GM18498 (cell line): ENCODE results near the gene CES5A.
"Not testable (repeated sequence)": the region's sequence is repeated elsewhere in the genome, so short reads cannot be mapped to it uniquely, and the experiment has no call there.

ENCODE experiments used
- ATAC-seq: cut with Tn5 transposase; IDR thresholded peaks from one replicate; pipeline ENCODE4 v1.9.1; 2021; ENCODE audit warnings: mild to moderate bottlenecking, moderate library complexity; ENCODE audit not compliant: unreplicated experiment

Gene CES5A, protein sequence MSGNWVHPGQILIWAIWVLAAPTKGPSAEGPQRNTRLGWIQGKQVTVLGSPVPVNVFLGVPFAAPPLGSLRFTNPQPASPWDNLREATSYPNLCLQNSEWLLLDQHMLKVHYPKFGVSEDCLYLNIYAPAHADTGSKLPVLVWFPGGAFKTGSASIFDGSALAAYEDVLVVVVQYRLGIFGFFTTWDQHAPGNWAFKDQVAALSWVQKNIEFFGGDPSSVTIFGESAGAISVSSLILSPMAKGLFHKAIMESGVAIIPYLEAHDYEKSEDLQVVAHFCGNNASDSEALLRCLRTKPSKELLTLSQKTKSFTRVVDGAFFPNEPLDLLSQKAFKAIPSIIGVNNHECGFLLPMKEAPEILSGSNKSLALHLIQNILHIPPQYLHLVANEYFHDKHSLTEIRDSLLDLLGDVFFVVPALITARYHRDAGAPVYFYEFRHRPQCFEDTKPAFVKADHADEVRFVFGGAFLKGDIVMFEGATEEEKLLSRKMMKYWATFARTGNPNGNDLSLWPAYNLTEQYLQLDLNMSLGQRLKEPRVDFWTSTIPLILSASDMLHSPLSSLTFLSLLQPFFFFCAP

DNA sequence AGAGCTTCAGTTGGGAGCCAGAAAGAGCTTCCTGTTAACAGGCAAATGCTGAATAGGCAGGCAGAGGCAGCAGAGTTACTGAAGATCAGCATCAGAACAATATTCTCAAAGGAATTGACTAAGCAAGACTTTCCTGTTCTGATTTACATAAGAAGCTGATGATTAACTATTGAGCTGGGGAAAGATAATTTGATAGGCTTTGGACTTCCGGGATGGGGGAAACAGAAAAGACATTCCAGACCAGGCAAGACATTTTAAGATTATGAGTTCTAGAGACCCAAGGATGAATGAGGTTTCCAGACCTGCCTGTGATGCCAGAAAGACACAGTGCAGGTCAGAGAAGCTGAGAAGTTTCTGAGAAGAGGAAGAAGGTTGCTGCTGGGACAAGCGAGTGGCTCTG is at the start of gene CES5A:
TSS of gene CES5A (minus strand) at position 101 of the 400 bp plus-strand sequence. CDS start 152 bp downstream, outside the sequence.
- no peak for ATAC-seq

DNA sequence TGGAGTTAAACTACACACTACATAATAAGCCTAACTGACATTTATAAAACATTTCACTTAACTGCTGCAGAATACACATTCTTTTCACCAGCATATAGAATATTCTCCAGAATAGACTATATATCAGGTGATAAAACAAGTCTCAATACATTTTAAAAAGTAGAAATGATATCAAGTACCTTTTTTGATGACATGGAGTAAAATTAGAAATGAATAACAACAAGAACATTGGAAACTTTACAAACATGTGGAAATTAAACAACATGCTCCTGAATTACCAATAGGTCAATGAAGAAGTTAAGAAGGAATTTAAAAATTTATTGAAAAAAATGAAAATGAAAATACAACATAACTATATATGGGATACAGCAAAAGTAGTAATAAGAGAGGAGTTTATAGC is 47.5 kb upstream of the CES5A start:
- no peak for ATAC-seq

DNA sequence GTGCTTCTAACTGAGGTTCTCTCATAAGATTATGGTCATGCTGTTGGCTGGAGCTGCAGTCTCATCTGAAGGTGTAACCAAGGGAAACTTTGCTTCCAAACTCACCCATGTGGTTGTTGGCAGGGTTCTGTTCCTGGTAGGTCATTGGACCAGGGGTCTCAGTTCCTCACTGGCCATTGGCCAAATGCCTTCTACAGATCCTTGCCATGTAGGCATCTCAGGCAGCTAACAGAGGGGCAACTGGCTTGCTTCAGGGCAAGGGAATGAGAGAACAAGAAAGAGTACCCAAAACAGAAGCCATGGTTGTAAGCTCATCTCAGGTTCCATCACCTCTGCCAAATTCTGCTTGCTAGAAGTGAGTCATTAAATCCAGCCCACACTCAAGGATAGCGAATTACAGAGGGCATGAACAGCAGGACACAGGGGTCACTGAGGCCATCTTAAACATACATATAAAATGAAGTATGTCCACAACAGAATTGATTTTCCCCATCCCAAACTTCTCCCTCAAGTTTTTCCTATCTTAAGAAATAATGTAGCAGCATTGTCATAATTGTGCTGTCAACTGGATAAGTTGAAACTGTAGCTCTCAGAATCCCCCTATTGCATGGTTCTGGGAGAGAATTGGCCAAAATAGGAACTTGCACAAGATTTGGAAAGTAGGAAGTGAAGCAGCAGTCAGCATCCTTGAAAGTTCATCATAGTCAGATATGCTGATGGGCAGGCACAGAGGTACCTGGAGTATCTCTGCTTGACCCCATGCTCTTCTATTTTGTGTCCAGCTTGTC is 42.4 kb upstream of the CES5A start:
- ATAC-seq, result no peak

DNA sequence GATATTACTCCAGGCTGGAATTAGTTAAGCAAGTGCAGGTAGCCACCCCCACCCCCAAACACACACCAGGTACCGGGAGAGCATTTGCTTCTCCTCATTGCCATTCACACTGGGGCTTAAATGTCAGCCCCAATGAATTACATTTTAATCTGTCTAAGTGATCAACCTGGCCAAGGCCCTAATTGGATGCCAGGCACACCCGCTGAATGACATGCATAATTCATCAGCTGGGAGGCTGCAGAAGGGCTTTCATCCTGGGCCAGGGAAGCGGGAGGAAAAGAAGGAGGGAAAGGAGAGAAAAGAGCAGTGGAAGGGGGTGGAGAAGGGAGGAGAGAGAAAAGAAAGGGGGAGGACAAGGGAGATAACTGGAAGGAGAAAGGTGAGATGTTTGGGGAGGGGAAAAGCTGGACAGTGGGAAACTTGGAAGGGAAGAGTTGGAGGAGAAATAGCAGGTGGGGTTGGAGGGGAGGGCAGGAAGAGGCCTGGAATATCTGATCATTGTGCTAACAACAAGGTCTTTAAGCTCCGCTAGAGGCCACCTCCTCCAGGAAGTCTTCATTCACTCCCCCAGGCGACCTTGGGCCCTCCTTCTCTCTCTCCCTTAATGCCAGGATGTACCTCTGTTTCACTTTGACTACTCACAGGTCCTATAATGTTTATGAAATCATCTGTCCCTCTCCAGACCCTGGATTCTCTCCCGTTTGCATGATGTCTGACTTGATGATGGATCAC is 40.1 kb upstream of the CES5A start:
- no peak for ATAC-seq

DNA sequence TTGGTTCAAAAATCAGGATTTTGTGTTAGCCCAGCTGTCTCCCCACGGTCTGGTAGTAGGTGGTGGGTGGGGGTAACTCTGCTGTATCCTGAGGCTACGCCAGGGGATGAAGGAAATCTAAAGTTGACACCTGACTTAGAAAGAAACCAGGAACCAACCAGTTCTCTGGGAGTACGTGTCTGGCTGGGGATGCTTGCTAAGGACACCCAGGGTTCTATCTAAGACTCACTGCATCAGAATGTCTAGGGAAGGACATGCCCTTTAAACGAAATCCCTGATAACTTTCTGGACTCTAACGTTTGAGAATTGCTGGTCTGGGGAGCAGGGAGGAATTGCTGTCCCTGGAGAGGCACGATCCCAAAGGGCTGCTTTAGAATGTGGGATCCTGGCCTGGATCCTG is 39.2 kb upstream of the CES5A start:
- ATAC-seq, result no peak

DNA sequence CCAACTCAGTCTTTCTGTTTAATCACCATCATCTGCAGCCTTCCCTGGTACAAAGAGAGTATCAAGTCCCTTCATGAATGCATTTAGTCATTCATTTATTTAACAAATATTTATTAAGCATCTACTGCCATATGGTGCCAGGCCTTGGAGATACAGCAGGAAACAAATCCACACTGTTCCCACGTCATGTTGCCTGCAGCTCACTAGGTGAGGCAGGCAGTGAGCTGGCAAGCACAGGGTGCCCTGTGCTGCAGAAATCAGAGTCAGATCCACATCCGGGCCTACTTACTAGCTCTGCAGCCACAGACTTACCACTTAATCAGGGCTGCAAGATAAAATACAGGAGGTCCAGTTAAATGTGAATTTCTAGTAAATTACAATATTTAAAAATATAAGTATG is 38.5 kb upstream of the CES5A start:
- no peak for ATAC-seq

DNA sequence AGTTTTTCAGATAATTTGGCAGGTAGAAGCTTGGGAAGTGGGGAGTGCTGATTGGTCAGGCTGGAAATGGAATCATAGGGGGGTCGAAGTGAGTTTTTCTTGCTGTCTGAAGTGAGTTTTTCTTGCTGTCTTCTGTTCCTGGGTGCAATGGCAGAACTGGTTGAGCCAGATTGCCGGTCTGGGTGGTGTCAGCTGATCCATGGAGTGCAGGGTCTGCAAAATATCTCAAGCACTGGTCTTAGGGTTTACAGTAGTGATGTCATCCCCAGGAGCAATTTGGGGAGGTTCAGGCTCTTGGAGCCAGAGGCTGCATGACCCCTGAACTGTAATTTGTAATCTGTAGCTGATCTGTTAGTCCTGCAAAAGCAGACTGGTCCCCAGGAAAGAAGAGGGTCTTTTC is 37.9 kb upstream of the CES5A start:
- ATAC-seq, result not testable (repeated sequence)

DNA sequence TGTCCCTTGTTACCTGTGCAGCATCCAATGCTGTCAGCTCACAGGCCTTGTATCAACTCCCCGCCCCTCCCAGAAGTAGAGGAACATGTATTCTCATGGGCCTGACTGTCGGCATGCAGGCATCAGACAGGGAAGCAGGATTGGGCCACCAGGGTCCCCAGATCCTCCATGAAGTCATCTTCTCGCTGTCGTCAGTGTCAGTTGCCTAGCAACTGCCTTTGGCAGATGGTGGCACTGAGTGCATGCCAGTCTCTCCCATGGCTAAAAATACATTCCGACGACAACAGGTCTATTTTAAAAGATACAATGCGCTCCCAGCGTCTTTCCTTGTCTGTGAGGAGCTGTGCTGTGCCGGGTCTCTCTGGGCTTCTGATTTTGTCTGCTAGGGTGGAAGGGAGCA is 36.8 kb upstream of the CES5A start:
- no peak for ATAC-seq

DNA sequence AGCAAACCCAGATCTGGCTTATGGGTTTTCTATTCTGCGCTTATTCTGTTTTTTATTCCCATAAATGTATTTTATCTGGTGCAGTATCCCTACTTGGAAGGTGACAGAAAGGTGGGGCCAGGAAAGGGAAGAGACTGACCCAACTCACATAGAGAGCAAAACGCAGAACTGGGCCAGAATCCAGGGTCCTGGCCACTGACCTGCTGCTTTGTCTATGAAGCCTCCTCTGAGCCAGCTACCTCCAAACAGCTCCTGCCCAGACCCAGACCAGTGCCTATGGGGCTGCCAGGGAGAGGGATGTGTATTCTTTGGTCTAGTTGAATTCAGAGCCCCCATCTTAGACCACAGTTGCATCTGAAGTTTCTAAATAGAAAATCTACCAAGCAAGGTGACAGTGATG is 36.4 kb upstream of the CES5A start:
- no peak for ATAC-seq

DNA sequence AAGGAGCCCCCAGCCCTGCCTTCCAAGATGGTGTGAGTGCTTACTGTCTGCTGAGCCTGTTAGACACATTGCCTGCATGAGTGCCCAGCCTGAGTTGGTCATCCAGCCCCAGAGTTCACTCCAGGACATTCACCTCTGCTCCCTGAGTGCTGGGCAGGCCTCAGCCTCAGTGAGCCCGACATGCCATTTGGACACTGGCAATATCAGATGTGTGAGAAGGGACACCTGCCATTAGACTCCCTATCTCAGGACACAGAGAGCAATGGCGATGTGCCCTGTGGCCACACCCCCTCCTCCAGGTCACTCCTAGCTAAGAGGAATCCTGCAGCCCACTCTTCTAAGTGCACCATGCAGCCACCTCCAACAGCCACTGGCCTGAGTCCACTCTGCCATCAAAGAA is 34.7 kb upstream of the CES5A start:
- no peak for ATAC-seq

DNA sequence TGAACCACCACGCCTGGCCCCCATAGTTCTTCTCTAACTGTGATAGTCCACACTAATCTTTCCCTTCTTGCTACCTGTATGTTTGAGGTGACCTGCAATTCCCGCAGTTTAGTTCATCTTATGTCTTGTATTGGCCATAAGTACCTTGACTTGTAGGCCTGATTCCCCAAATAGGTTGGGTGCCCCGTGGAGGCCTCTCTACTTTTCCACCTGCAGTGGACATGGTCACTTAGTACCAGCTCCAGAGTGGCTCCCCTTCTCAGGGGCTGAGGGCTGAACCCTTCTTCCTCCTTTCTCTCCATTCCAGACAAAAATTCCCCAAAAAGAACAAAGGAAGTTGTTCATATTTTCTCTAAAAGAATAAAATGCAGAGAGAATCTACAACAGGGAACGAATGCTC is 33.5 kb upstream of the CES5A start:
- ATAC-seq, result no peak

DNA sequence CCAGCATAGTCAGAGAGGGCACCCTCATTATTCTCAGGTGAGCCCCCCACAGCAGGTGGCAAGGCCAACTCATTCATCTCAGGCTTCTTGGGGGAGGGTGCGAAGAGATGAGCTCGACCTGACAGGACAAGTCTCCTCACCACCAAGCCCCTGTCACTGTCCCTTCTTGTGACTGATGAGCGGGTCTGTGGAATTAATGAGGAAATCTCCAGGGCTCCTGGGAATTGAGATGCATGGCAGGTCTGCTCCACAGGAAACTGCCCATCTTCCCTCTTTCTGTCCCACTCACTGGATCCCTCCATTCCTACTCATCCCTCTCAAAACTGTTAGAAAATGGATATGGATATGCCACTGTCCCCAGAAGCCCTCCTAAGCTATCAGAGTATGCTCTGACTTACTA is 32.5 kb upstream of the CES5A start:
- no peak for ATAC-seq

DNA sequence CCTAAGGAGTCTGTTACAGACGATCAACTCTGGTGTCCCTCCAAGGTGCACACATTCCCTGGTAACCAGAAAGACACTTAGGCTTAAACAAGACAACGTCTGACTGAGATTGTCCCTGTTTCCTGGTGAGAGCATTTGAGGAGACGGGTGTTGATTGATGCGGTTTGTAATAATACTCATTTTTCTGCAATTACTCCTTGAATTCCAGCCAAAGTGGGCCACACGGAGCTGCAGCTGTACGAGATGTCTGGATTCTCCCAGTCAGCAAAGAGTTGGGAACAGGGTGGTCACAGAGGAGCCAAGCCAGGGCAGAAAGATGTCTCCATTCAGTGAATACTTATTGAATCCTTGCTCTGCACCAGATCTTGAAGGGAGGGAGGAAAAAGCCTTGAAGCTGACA is 30.9 kb upstream of the CES5A start:
- ATAC-seq, result no peak

DNA sequence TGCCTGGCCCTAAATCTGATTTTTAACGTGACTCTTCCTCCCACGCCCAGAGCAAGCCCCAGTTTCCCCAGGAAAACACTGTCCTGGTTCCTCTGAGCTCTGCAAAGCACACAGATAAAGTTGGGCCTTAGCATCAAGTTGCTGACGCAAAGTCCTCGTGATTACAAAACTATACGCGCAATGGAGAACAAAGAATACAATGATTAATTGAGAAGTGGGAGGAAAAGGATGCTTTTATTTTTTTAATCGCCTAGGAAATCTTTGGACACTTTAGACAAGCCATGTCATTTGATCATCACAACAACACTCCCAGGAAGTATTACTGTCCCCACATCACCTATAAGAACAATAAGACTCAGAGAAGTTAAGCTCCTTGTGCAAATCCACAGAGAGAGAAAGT is 30.5 kb upstream of the CES5A start:
- no peak for ATAC-seq

DNA sequence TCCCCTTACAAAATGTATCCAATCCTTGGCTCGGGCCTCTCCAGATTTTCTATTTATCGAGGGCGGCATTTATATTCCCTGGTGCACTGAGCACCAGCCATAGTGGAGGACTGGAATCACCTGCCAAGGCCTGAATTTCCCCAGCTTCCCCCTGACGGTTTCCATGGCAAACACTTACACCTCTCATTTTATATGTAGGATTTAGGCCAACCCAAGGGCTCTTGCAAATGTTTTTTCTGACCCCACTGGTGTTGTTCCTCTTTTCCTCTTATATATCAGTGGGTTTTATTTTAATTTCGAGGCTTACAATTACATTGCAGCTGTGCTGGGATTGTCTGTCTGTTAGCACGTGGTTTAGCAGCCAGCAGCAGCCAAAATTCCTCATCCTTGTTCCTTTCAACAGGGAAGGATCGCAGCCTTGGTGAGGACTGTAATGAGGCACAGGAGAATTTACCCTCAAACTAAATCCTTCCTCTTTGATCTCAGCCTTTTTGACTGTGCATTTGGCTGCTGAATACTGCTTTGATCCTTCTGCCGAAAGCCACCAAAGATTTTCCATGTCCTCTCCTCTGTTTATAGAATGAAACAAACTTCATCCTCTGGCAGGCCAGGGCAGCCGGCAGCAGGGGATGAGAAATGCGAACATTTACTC is 26.5 kb upstream of the CES5A start:
- no peak for ATAC-seq

DNA sequence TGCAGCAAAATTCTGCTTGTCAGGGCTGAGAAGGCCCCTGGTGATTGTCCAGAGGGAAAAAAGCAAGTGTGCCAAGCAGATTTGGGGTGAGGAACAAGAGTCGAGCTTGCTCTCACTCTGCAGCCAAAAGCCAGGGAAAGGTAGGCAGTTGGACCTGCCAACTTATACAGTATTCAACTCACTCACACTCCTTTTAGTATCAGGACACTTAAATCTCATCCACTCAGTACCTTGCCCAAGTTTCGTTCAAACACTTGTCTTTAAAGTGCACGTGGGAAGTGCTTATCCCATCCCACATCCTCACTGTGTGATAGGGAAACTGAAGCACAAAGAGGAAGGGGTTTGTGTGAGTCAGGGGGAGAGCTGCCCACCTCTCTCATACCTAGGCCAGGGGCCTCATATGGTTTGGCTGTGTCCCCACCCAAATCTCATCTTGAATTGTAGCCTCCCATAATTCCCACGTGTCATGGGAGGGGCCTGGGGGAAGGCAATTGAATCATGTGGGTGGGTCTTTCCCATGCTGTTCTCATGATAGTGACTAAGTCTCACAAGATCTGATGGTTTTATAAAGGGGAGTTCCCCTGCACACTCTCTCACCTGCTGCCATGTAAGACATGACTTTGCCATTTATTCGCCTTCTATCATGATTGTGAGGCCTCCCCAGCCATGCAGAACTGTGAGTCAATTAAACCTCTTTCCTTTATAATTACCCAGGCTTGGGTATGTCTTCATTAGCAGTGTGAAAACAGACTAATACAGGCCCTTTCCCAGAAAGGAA is 25.6 kb upstream of the CES5A start:
- ATAC-seq, result no peak

DNA sequence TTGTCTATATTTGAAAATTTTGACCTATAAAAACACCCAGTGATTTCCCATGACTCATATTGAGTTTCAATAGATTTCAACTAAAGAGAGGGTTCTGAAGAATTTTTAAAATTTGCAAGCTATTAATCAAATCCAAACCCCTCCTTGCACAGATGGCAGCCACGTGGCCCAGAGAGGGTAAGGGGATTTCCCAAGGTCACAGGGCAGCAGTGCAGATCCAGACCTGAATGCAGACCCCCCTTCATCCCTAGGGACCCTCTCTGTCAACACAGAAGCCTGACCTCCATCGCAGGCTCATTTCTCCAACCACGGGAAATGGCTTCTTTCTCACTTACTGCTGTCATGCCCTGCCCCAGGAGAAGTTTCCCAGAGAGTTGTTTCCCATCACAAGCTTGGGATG is 24.7 kb upstream of the CES5A start:
- no peak for ATAC-seq

DNA sequence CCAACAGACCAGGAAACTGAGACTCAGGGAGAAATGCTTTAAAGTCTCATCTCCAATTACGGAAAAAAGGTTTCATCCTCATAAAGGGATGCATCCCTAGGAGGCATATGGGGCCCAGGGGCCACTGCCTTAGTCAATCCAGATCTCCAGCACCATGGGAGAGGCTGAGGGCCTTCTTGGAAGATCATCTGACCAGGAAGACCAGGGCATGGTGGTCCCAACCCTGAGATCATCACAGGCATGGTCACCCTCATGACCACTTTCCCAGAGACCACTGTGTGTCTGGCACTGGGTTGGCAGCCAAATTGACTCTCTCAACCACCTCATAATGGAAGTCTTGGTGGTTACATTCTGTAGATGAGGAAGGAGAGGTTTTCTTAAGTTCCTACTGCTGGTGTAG is 23.4 kb upstream of the CES5A start:
- ATAC-seq, result no peak

DNA sequence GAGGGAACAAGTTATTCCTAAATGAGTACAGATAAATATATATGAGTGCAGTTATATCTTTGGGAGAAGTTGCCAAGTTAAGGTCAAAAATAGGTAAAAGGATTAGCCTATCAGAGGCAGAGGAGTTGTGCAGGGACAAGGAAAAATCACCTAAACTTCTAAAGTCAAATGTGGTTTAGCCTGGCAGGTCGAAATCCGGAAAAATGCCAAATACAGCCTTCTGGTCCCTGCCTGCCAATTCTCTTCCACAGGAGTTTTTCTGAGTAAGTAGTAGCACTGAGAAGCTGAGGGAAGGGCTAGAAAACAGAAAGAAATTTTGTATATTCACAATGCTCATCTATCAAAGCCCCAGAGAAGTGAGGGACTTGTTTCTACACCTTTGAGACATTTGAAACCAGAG is 17.6 kb upstream of the CES5A start:
- ATAC-seq, result no peak

DNA sequence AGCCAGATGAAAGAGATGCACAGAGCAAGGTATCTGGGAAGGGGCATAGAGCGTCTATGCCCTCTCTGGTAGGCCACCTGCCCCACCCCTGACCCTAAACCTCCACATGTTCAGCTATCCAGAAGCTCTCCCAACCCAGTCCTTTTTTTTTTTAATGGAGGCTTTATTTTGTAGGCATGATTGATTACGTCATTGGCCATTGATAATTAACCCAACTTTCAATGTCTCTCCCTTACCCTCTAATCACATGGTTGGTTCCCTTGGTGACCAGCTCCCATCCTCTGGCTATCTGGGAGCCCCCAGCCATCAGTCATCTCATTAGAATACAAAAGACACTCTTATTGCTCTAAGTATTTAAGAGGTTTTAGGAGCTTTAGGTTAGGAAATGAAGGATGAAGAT is 14.3 kb upstream of the CES5A start:
- no peak for ATAC-seq
